LNCaP clone FGC (cell line): ENCODE data around the gene ZNF165.
A peak's percentile ranks its signal among the peaks of the same experiment; 100 is the strongest.
"Not testable (repeated sequence)": the region's sequence is repeated elsewhere in the genome, so short reads cannot be mapped to it uniquely, and the experiment has no call there.

Source experiments
- DNase-seq: peaks from one replicate; pipeline ENCODE4 v3.0.0-alpha.2; 2011; ENCODE audit warnings: low read depth
- H3K4me3 ChIP-seq: 2 replicates; pipeline ENCODE4 v1.5.1; 2011; ENCODE audit warnings: mild to moderate bottlenecking, low read depth, low read length, control low read depth
- TF ChIP-seq, protein P1 (sequence below): IDR thresholded peaks from 2 replicates; pipeline ENCODE4 v1.5.1; 2012; ENCODE audit warnings: mild to moderate bottlenecking; ENCODE audit not compliant: control insufficient read depth, insufficient read depth; ENCODE audit errors: extremely low read depth

Gene ZNF165

DNA sequence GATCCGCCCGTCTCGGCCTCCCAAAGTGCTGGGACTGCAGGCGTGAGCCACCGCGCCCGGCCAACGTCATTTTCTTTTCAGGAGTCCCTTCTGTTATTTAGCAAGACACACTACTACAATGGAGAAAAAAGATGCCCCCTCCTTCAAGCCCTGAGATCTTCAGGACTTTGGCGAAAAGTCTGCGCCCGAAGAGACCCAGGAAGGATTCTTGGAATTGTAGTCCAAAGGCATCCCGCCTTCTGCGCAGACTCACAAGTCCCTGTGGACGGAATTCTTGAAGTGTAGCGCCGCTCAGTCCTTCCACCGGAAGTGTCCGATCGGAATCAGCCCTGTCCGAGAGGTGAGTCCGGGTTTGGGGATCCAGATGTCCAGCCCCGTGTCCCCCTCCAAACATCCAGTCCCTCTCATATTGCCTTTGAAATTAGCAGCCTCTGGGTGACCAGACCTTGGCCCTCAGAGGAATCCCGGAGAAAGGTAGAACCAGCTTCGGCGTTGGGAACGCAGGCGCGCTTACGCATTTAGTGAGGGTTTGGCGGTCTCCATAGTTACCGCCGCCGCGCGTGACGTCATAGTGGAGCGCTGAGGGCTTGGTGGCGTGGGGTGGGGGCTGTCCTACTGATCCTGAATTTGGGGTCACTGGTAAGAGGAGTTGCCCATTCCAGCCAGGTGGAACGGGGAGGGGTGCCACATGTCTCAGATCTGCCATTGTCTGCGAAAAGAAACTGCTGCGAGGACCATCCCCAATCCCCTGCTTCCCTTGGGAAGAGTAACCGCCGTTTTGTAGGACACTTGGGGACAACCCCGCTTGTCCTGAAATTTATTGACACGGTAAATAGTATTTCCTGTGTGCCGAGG lies 490 bp downstream of the ZNF165 start:
- peak; percentile 95 for DNase-seq
- TF ChIP-seq, protein P1, sequence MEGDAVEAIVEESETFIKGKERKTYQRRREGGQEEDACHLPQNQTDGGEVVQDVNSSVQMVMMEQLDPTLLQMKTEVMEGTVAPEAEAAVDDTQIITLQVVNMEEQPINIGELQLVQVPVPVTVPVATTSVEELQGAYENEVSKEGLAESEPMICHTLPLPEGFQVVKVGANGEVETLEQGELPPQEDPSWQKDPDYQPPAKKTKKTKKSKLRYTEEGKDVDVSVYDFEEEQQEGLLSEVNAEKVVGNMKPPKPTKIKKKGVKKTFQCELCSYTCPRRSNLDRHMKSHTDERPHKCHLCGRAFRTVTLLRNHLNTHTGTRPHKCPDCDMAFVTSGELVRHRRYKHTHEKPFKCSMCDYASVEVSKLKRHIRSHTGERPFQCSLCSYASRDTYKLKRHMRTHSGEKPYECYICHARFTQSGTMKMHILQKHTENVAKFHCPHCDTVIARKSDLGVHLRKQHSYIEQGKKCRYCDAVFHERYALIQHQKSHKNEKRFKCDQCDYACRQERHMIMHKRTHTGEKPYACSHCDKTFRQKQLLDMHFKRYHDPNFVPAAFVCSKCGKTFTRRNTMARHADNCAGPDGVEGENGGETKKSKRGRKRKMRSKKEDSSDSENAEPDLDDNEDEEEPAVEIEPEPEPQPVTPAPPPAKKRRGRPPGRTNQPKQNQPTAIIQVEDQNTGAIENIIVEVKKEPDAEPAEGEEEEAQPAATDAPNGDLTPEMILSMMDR: no peak
- H3K4me3 ChIP-seq: peak overlapping the region; percentile 75

DNA sequence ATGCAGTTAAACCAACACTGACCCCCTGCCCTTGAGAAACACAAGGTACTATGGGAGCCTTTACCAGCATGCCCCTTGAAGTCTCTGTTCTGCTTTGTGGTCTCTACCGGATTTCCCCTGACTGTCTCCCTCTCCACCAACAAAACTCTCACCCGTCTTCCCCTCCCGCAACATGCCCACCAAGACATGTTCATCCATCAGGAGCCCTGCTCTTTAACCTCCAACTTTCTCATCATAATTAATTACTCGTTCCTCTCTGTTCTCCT lies 1.1 kb downstream of the ZNF165 start:
- peak overlapping the region; percentile 75 for H3K4me3 ChIP-seq
- DNase-seq: no peak
- TF ChIP-seq, protein P1: no peak

DNA sequence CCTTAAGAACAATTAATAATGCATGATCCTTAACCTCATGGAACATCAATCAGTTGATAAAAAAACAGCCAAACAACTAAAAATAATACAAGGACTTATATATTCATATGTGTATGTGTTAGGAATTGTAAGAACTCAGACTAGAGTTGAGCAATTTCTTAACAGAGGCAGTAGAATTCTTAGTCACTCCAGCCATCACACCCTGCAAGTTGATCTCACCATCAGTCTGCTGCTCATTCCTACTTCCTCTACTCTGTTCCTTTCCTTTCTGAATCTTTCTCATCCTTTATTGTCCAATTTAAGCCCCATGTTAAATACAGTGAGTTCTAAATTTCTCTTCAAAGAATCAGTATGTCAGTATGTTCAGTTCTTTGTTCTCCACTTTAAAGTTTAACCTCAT lies 2.6 kb downstream of the ZNF165 start:
- no peak for DNase-seq
- H3K4me3 ChIP-seq: no peak overlapping the region
- TF ChIP-seq, protein P1: no peak

DNA sequence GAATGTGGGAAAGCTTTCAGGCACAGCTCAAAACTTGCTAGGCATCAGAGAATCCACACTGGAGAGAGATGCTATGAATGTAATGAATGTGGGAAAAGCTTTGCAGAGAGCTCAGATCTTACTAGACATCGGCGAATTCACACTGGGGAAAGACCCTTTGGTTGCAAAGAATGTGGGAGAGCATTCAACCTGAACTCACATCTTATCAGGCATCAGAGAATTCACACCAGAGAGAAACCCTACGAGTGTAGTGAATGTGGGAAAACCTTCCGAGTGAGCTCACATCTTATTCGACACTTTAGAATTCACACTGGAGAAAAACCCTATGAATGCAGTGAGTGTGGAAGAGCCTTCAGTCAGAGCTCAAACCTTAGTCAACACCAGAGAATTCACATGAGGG lies 8.7 kb downstream of the ZNF165 start:
- DNase-seq: no peak
- no peak overlapping the region for H3K4me3 ChIP-seq
- TF ChIP-seq, protein P1: no peak

DNA sequence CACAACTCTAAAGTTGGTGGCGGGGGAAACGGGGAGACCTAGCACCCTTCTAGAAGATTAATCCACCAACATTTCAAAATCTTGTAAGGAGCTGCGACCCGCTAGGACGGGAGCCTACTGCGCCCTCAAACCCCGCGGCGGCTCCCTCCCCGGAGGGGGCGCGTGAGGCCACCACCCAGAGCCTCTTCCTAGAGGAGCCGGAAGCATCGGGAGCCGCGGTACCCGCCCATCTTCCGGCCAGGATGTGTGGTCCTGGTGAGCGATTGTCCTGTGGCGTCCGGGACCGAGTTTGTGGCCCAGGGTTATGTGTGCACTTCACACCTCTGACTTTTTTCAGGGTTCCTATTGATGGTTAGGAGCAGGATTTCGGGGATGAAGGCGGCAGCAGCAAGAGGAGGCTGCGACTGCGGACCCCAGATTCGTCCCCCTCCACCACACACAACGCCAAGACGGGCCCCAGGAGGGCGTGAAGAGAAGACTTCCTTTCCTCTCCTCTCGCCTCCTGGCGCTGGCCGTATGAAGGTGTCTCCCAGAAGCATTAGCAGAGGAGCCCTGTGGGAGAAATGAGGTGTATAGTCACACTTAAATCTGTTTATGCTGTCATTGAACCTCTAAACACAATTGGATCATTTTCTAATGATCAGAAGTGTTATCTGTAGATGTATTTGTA lies 10.7 kb downstream of the ZNF165 start:
- no peak overlapping the region for H3K4me3 ChIP-seq
- no peak for DNase-seq
- TF ChIP-seq, protein P1: no peak

DNA sequence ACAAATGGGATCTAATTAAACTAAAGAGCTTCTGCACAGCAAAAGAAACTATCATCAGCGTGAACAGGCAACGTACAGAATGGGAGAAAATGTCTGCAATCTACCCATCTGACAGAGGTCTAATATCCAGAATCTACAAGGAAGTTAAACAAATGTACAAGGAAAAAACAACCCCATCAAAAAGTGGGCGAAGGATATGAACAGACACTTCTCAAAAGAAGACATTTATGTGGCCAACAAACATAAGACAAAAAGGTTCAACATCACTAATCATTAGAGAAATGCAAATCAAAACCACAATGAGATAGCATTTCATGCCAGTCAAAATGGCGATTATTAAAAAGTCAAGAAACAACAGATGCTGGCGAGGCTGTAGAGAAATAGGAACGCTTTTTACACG lies 21.9 kb downstream of the ZNF165 start:
- not testable (repeated sequence) for DNase-seq, H3K4me3 ChIP-seq

DNA sequence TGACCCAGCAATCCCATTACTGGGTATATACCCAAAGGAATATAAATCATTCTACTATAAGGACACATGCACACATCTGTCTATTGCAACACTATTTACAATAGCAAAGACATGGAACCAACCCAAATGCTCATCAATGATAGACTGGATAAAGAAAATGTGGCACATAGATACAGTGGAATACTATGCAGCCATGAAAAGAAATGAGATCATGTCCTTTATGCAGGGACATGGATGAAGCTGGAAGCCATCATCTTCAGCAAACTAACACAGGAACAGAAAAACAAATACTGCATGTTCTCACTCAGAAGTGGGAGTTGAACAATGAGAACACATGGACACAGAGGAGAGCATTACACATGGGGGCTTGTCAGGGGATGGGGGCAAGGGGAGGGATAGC lies 22.3 kb downstream of the ZNF165 start:
- DNase-seq, H3K4me3 ChIP-seq: not testable (repeated sequence)
